ENCODE results near the gene GCH1.

The GCH1 gene

GRCh38 chr14:54812617-54813016 lies 90.0 kb downstream of the GCH1 start:
- H3K4me2 ChIP-seq (ENCODE audit: low read length) = no peak overlapping the region
- peaks cover 3% of the 10 kb centered on the region for H3K27me3 ChIP-seq (ENCODE audit: control insufficient read depth, insufficient read depth, low read length)
- no peak overlapping the region for H3K9ac ChIP-seq
- H2AFZ ChIP-seq = no peak overlapping the region
- no peak for TF ChIP-seq CTCF (IDR thresholded peaks at IDR 0.05)
- H3K4me3 ChIP-seq (ENCODE audit: low read depth, low read length) = no peak overlapping the region
- H3K36me3 ChIP-seq (ENCODE audit: control insufficient read depth, insufficient read depth, low read length) = no peaks in the 10 kb centered on the region
- H3K27ac ChIP-seq = no peak overlapping the region
- H3K79me2 ChIP-seq = no peaks in the 10 kb centered on the region
- no peaks in the 10 kb centered on the region for H3K4me1 ChIP-seq
- no peaks in the 10 kb centered on the region for H3K9me3 ChIP-seq (ENCODE audit: control insufficient read depth, low read length)

GRCh38 chr14:54809767-54810166 lies 92.9 kb downstream of the GCH1 start:
- no peaks in the 10 kb centered on the region for H3K36me3 ChIP-seq (ENCODE audit: control insufficient read depth, insufficient read depth, low read length)
- no peak overlapping the region for H3K4me2 ChIP-seq (ENCODE audit: low read length)
- H3K4me1 ChIP-seq = peaks cover 4% of the 10 kb centered on the region
- H3K9ac ChIP-seq = no peak overlapping the region
- TF ChIP-seq CTCF (IDR thresholded peaks at IDR 0.05) = no peak
- H3K79me2 ChIP-seq = no peaks in the 10 kb centered on the region
- H3K27ac ChIP-seq = no peak overlapping the region
- no peaks in the 10 kb centered on the region for H3K9me3 ChIP-seq (ENCODE audit: control insufficient read depth, low read length)
- H3K4me3 ChIP-seq (ENCODE audit: low read depth, low read length) = no peak overlapping the region
- no peak overlapping the region for H2AFZ ChIP-seq
- H3K27me3 ChIP-seq (ENCODE audit: control insufficient read depth, insufficient read depth, low read length) = peaks cover 3% of the 10 kb centered on the region

- Histone ChIP-seq H3K79me2 (no peaks in the 10 kb centered on the region), H3K4me1 (peaks cover 7% of the 10 kb centered on the region), H3K27ac (no peak overlapping the region), H3K4me3 (ENCODE audit: low read depth, low read length) (no peak overlapping the region), H3K9me3 (ENCODE audit: control insufficient read depth, low read length) (no peaks in the 10 kb centered on the region), H3K9ac (no peak overlapping the region), H3K27me3 (ENCODE audit: control insufficient read depth, insufficient read depth, low read length) (peaks cover 3% of the 10 kb centered on the region), H3K36me3 (ENCODE audit: control insufficient read depth, insufficient read depth, low read length) (no peaks in the 10 kb centered on the region), H3K4me2 (ENCODE audit: low read length) (no peak overlapping the region), H2AFZ (no peak overlapping the region)
- TF ChIP-seq CTCF (IDR thresholded peaks at IDR 0.05) = no peak
Measured at GRCh38 chr14:54808326-54809161, 94.1 kb downstream of the GCH1 start.

- H3K36me3 ChIP-seq (ENCODE audit: control insufficient read depth, insufficient read depth, low read length) = no peaks in the 10 kb centered on the region
- H3K4me1 ChIP-seq = peaks cover 12% of the 10 kb centered on the region
- no peaks in the 10 kb centered on the region for H3K9me3 ChIP-seq (ENCODE audit: control insufficient read depth, low read length)
- no peaks in the 10 kb centered on the region for H3K79me2 ChIP-seq
- peaks cover 3% of the 10 kb centered on the region for H3K27me3 ChIP-seq (ENCODE audit: control insufficient read depth, insufficient read depth, low read length)
- no peak for TF ChIP-seq CTCF (IDR thresholded peaks at IDR 0.05)
- no peak overlapping the region for H3K27ac ChIP-seq
- H3K9ac ChIP-seq = no peak overlapping the region
- H2AFZ ChIP-seq = no peak overlapping the region
- H3K4me3 ChIP-seq (ENCODE audit: low read depth, low read length) = no peak overlapping the region
- H3K4me2 ChIP-seq (ENCODE audit: low read length) = no peak overlapping the region
Measured at GRCh38 chr14:54807881-54808280, 94.7 kb downstream of the GCH1 start.

- TF ChIP-seq CTCF (IDR thresholded peaks at IDR 0.05) = no peak
- H3K4me2 ChIP-seq (ENCODE audit: low read length) = no peak overlapping the region
- H3K4me1 ChIP-seq = peaks cover 12% of the 10 kb centered on the region
- H3K9me3 ChIP-seq (ENCODE audit: control insufficient read depth, low read length) = no peaks in the 10 kb centered on the region
- H2AFZ ChIP-seq = no peak overlapping the region
- no peak overlapping the region for H3K9ac ChIP-seq
- H3K79me2 ChIP-seq = no peaks in the 10 kb centered on the region
- H3K36me3 ChIP-seq (ENCODE audit: control insufficient read depth, insufficient read depth, low read length) = no peaks in the 10 kb centered on the region
- H3K4me3 ChIP-seq (ENCODE audit: low read depth, low read length) = no peak overlapping the region
- H3K27me3 ChIP-seq (ENCODE audit: control insufficient read depth, insufficient read depth, low read length) = peaks cover 3% of the 10 kb centered on the region
- H3K27ac ChIP-seq = no peak overlapping the region
Measured at GRCh38 chr14:54807428-54807827, 95.2 kb downstream of the GCH1 start.
